Cardiac muscle cell (in vitro differentiated cells and primary cell): ENCODE measurements around the gene ATAT1. TPM values are rescaled to one million over a fixed set of nuclear protein-coding genes. Genes with fewer than 3 reads are reported as not detected.

ENCODE experiments used
- polyA plus RNA-seq: library from polyadenylated mRNA; unstranded; fragments of >200 nt; fragmentation: Nextera tagmentation; extraction: Ambion mirVana; gene quantifications from 2 replicates; pipeline ENCODE4 v1.2.1, GENCODE V29; 2016
- total RNA-seq: library from RNA; depleted of rRNA; stranded (reverse); fragments of >200 nt; gene quantifications from 2 replicates; pipeline ENCODE4 v1.2.3, GENCODE V29; 2016

Gene ATAT1
- total and polyA plus RNA-seq, 2 experiments from 2014 or later: 11.2 to 18.0 TPM

Other genes with a start within 250 kb of the ATAT1 start
- gene HLA-E, start 137.4 kb upstream of the ATAT1 start, total RNA-seq: 30.0 and 39.2 TPM in 2 replicates
- gene HLA-E, start 137.4 kb upstream of the ATAT1 start, polyA plus RNA-seq: 17.0 and 26.1 TPM in 2 replicates
- gene GNL1, start 70.4 kb upstream of the ATAT1 start, total RNA-seq: 12.4 and 16.1 TPM in 2 replicates
- gene GNL1, start 70.4 kb upstream of the ATAT1 start, polyA plus RNA-seq: 33.9 and 44.2 TPM in 2 replicates
- 11.4 and 11.8 TPM in 2 replicates for gene PRR3, start 69.6 kb upstream of the ATAT1 start, total RNA-seq
- 14.3 and 14.7 TPM in 2 replicates for gene PRR3, start 69.6 kb upstream of the ATAT1 start, polyA plus RNA-seq
- gene ABCF1, start 55.4 kb upstream of the ATAT1 start, total RNA-seq: 54.4 and 61.9 TPM in 2 replicates
- 52.5 and 54.6 TPM in 2 replicates for gene ABCF1, start 55.4 kb upstream of the ATAT1 start, polyA plus RNA-seq
- gene PPP1R10, start 9.6 kb upstream of the ATAT1 start, total RNA-seq: 47.3 and 65.6 TPM in 2 replicates
- gene PPP1R10, start 9.6 kb upstream of the ATAT1 start, polyA plus RNA-seq: 42.4 and 42.9 TPM in 2 replicates
- 54.4 and 58.2 TPM in 2 replicates for gene MRPS18B, start 9.0 kb upstream of the ATAT1 start, total RNA-seq
- 107 and 120 TPM in 2 replicates for gene MRPS18B, start 9.0 kb upstream of the ATAT1 start, polyA plus RNA-seq
- 27.5 and 28.5 TPM in 2 replicates for gene C6orf136, start 20.3 kb downstream of the ATAT1 start, total RNA-seq
- gene C6orf136, start 20.3 kb downstream of the ATAT1 start, polyA plus RNA-seq: 31.7 and 40.1 TPM in 2 replicates
- 36.7 and 38.1 TPM in 2 replicates for gene DHX16, start 46.1 kb downstream of the ATAT1 start, total RNA-seq
- 27.8 and 36.2 TPM in 2 replicates for gene DHX16, start 46.1 kb downstream of the ATAT1 start, polyA plus RNA-seq
- 25.7 and 43.5 TPM in 2 replicates for gene PPP1R18, start 59.8 kb downstream of the ATAT1 start, total RNA-seq
- 9.9 and 13.0 TPM in 2 replicates for gene PPP1R18, start 59.8 kb downstream of the ATAT1 start, polyA plus RNA-seq
- 13.7 and 17.2 TPM in 2 replicates for gene NRM, start 64.1 kb downstream of the ATAT1 start, total RNA-seq
- 29.1 and 33.8 TPM in 2 replicates for gene NRM, start 64.1 kb downstream of the ATAT1 start, polyA plus RNA-seq
- 14.3 and 21.9 TPM in 2 replicates for gene MDC1, start 90.4 kb downstream of the ATAT1 start, total RNA-seq
- gene MDC1, start 90.4 kb downstream of the ATAT1 start, polyA plus RNA-seq: 30.0 and 44.1 TPM in 2 replicates
- 827 and 939 TPM in 2 replicates for gene TUBB, start 93.5 kb downstream of the ATAT1 start, total RNA-seq
- 662 and 675 TPM in 2 replicates for gene TUBB, start 93.5 kb downstream of the ATAT1 start, polyA plus RNA-seq
- 208 and 222 TPM in 2 replicates for gene FLOT1, start 115.8 kb downstream of the ATAT1 start, total RNA-seq
- gene FLOT1, start 115.8 kb downstream of the ATAT1 start, polyA plus RNA-seq: 236 and 261 TPM in 2 replicates
- gene IER3, start 117.7 kb downstream of the ATAT1 start, total RNA-seq: 28.0 and 45.8 TPM in 2 replicates
- gene IER3, start 117.7 kb downstream of the ATAT1 start, polyA plus RNA-seq: 20.1 and 25.8 TPM in 2 replicates